Adrenal gland (tissue), 12 donors: ENCODE data around the gene RPRD1B. TPM values are rescaled to one million over a fixed set of nuclear protein-coding genes. Genes with fewer than 3 reads are reported as not detected.
A peak's percentile ranks its signal among the peaks of the same experiment; 100 is the strongest.
"Not testable (repeated sequence)": the region's sequence is repeated elsewhere in the genome, so short reads cannot be mapped to it uniquely, and the experiment has no call there.

Experiments
- DNase-seq, 7 donors: peaks; one replicate each; pipeline ENCODE4 v3.0.0-alpha.2; 2019 to 2020
- H3K27ac ChIP-seq, 5 donors: fragments of 200-600 bp; sonication (generic) in 4 of 5; 1 replicate in 3 of 5; 2 replicates in 2 of 5; pipeline versions ENCODE4 v1.5.1 to v1.8.0; 2016 to 2020; ENCODE audit warnings: mild to moderate bottlenecking in 1 of 5
- H3K27me3 ChIP-seq: fragments of 200-600 bp; 2 replicates; pipeline ENCODE4 v1.8.0; 2021
- H3K36me3 ChIP-seq, 2 donors: fragments of 200-600 bp; replicated peaks in 1 of 2; 1 replicate in 1 of 2; 2 replicates in 1 of 2; pipeline versions ENCODE4 v1.5.1 to v1.8.0; 2018 to 2022
- H3K4me1 ChIP-seq, 2 donors: fragments of 200-600 bp; replicated peaks in 1 of 2; 1 replicate in 1 of 2; 2 replicates in 1 of 2; pipeline versions ENCODE4 v1.5.1 to v1.8.0; 2018 to 2021
- H3K4me3 ChIP-seq, 4 donors: fragments of 200-600 bp; sonication (generic) in 3 of 4; one replicate each; pipeline ENCODE4 v1.5.1; 2016 to 2018
- H3K9me3 ChIP-seq, 3 donors: fragments of 200-600 bp; sonication (generic) in 1 of 3; replicated peaks in 1 of 3; 1 replicate in 2 of 3; 2 replicates in 1 of 3; pipeline versions ENCODE4 v1.5.1 to v1.8.0; 2016 to 2021
- CTCF ChIP-seq, 6 experiments: fragments of 450-650 bp in 4 of 6; fragments of 200-600 bp in 2 of 6; sonication (generic) in 1 of 6; IDR thresholded peaks; 1 replicate in 5 of 6; 2 replicates in 1 of 6; pipeline versions ENCODE4 v1.5.1 to v1.8.0; 2016 to 2021; ENCODE audit warnings: antibody characterized with exemption in 6 of 6, mild to moderate bottlenecking in 2 of 6, moderate library complexity in 1 of 6
- POLR2A ChIP-seq, 2 donors: fragments of 450-650 bp; IDR thresholded peaks; one replicate each; pipeline ENCODE4 v1.6.1; 2017; ENCODE audit warnings: antibody characterized with exemption in 2 of 2, mild to moderate bottlenecking in 2 of 2, moderate library complexity in 1 of 2
- WGBS, 4 donors: extraction: QIAGEN DNeasy Blood & Tissue Kit in 2 of 4; methylation state at CpG; one replicate each; pipeline versions ENCODE4 v1.1.5 to v1.1.7; 2013 to 2017; 5-methylcytosine and 5-hydroxymethylcytosine counted together
- intact Hi-C, 2 donors: fragments of 100-400 bp; cut with DNase I; formaldehyde crosslinking; loops; one replicate each; pipeline versions ENCODE4 v1.14.1 to v1.15.0; 2022 to 2023
- polyA plus RNA-seq, 3 donors: library from polyadenylated mRNA; stranded (reverse); fragments of 200-250 nt in 2 of 3; fragments of 350-450 nt in 1 of 3; fragmentation: Illumina TruSeq in 1 of 3; extraction: RNeasy Lipid Tissue Mini Kit (QIAGEN cat#74804) in 1 of 3; gene quantifications; one replicate each; pipeline ENCODE4 v1.2.3, GENCODE V29; 2013 to 2014
- total RNA-seq, 9 donors: library from RNA; depleted of rRNA in 4 of 9; stranded (reverse); fragments of >200 nt in 4 of 9; fragments of 120-200 nt in 1 of 9; fragmentation: NEBNext Ultra II Directional in 1 of 9; extraction: Animal tissue kit (Norgen Biotek cat#: 25700) in 1 of 9; gene quantifications; one replicate each; pipeline versions ENCODE4 v1.1.0 to v1.2.4, GENCODE V29; 2013 to 2023
- donor health status: healthy with polysubstance abuse.
- donor health status: Bipolar disorder and iron deficiency.
- donor health status: DM: yes; HTN: yes; CAD: no.
- donor health status: DM: no; HTN: no; CAD: no.
- donor health status: DM: no; HTN: no; CAD: no.
- donor health status: DM: yes; HTN: yes; CAD: no.

RPRD1B gene
- total and polyA plus RNA-seq, 12 donors: 5.9 to 36.4 (median 27.1) TPM

DNA sequence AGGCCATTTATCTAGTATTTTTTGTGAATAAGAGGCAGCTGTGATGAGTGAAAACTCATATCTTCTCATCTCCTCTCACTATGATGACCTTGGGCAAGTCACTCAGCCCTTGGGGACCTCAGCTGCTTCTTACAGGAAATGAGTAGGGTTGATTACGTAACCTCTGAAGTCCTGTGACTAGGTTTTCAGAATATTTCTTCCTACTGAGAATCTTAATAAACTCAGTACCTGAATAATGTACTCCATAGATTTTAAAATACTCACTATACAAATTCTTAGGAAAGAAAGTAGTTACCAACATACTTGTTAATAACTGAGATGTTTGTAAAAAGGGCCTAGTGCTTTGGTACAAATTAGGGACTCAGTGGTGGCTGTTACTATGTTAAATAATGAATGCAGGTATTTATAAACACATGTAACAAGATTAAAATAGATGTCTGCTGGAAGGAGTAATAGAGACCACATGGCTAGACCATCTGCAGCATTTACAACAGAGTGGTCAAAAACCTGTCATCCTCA lies 60.9 kb downstream of the RPRD1B start:
- Histone ChIP-seq H3K27me3 (no peaks in the 10 kb centered on the region), H3K27ac (peak overlapping the region; percentile 40 to 89 (median 70)), H3K4me1 (peaks cover 18 to 36% of the 10 kb centered on the region in 2 donors), H3K36me3 (peaks cover 0 to 16% of the 10 kb centered on the region in 2 donors), H3K9me3 (no peaks in the 10 kb centered on the region), H3K4me3 (no peak overlapping the region)
- DNase-seq: peak in 6 of 7 donors; percentile 72 to 87 (median 86)
- 6 to 13% (median 8%) methylated on average over 1 of the region's 1 CpG for WGBS, 4 donors
- no peak for TF ChIP-seq CTCF (IDR thresholded peaks at IDR 0.05)
- no peak for TF ChIP-seq POLR2A (IDR thresholded peaks at IDR 0.05)
- intact Hi-C loops: no loop called here

DNA sequence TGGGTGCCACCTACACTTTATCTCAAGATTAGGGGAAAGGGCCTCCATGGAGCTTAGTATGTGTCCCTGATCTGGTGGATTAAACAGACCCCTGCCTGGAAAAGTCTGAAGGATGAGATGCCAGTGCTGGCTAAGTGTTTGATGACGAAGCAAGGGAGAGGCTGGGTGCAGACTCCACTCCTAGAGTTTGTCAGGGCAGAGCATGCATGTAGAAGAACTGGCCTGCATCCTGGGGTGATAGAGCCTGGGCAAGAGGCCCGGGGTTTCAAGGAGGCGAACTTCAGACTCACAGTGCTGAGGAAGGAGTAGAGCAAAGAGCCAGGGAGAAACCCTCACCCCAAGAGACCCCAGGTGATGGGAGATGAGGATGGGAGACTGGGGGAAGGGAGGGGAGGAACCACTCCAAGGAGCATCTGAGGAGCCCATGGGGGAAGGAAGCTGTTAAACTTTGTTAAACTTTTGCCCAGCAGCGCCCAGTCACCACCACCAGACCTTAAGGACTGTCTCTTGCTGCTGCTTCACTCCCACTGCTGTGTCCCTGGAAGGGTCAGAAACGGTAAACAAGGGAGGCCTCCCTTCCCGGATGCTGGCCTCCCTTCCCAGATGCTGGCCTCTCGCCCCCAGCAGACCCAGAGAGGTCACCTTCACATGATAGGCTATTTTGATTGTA lies 61.6 kb downstream of the RPRD1B start:
- no peak for DNase-seq
- TF ChIP-seq POLR2A (IDR thresholded peaks at IDR 0.05) (no peak), CTCF (IDR thresholded peaks at IDR 0.05) (no peak)
- no peaks in the 10 kb centered on the region for H3K9me3 ChIP-seq
- peaks cover 0 to 9% of the 10 kb centered on the region in 2 donors for H3K36me3 ChIP-seq
- WGBS, 4 donors: 64 to 72% (median 67%) methylated on average over 7 of the region's 7 CpGs
- no peak overlapping the region for H3K4me3 ChIP-seq
- intact Hi-C loops: no loop called here
- H3K27me3 ChIP-seq: no peaks in the 10 kb centered on the region
- peaks cover 18 to 36% of the 10 kb centered on the region in 2 donors for H3K4me1 ChIP-seq
- H3K27ac ChIP-seq: peak overlapping the region; percentile 40 to 89 (median 70)

GRCh38 chr20:38098952-38099351 lies 65.4 kb downstream of the RPRD1B start:
- H3K27ac ChIP-seq: no peak overlapping the region
- H3K27me3 ChIP-seq: no peaks in the 10 kb centered on the region
- peaks cover 21 to 29% of the 10 kb centered on the region in 2 donors for H3K4me1 ChIP-seq
- intact Hi-C loops: no loop called here
- H3K4me3 ChIP-seq: no peak overlapping the region
- 70 to 76% (median 72%) methylated on average over 1 of the region's 1 CpG for WGBS, 4 donors
- TF ChIP-seq CTCF (IDR thresholded peaks at IDR 0.05) (no peak), POLR2A (IDR thresholded peaks at IDR 0.05) (no peak)
- DNase-seq: no peak
- H3K9me3 ChIP-seq: peaks cover 0 to 4% (median 0%) of the 10 kb centered on the region in 3 donors
- H3K36me3 ChIP-seq: no peaks in the 10 kb centered on the region

- H3K27me3 ChIP-seq, H3K4me3 ChIP-seq, H3K36me3 ChIP-seq, intact Hi-C loops, H3K9me3 ChIP-seq: not testable (repeated sequence)
- Histone ChIP-seq H3K4me1 (peaks cover 7 to 12% of the 10 kb centered on the region in 2 donors), H3K27ac (peak overlapping the region in 2 of 5 donors; percentile 8 to 67)
- DNase-seq: peak in 5 of 7 donors; percentile 48 to 63 (median 56)
- WGBS, 4 donors: 57 to 63% (median 60%) methylated on average over 5 of the region's 5 CpGs
Observed at GRCh38 chr20:38102206-38102605, 68.7 kb downstream of the RPRD1B start.
